NCI-H510A treated with DMSO at 0.1 percent for 48 hours (cell line): Measurements from ENCODE around the gene SLC44A1.

Source experiments
- DNase-seq: peaks from one replicate; lab custom pipeline; 2025; lab: John Stamatoyannopoulos, UW

SLC44A1 gene

DNA sequence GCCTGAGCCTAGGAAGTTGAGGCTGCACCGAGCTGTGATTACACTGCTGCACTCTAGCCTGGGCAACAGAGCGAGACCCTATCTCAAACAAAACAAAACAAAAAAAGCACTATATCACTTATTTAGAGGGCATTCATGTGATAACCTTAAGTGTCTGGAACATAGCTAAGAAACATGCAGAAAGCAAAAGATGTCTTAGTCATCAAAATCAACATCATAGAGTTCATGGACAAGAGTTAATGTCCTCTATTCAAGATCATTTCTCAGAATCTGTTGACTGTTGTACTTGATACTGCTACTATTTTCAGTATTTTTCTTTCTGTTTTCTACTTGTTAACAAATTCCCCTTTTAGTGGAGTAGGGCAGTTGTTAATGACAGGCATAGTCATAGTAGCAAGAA, 228.8 kb downstream of the SLC44A1 start:
- DNase-seq, result no peak

GRCh38 chr9:105475302-105475701, 230.9 kb downstream of the SLC44A1 start:
- DNase-seq, result no peak

DNA sequence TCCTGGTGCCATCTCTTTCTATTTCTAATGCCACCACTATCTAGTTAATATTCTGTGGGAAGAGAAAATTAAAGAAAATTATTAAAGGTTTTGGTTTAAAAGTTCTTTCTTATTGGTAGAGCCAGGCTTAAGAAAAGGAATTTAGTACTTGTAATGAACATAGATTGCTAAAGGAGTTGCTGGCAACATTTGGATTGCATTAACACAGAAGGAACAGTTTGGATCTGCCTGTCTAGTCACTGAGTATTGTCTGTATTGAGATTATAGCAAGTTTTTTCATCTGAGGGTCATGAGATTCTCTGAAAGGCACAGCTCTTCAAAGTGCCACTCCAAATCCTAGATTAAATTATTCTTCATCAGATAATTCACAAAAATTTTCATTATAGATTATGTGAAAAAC, 235.4 kb downstream of the SLC44A1 start:
- DNase-seq, result no peak

DNA sequence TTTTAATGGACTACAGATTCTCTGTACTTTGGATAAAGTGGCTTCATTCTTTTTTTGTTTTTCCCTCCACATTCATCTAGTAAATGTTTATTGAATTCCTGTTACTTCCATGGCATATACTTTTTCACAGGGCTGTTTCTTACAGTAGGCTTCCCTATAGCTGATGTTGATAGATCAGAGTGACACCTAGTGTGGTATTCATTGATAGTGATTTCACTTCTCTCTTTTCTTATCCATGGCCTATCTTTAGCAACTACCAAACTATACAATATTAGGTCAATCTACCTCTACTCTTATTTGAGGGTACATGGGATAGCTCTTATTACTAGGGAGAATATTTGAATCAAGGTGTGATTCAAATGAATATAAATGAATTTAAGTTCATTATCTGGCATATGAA, 239.2 kb downstream of the SLC44A1 start:
- no peak for DNase-seq

- no peak for DNase-seq
Measured at GRCh38 chr9:105484226-105484625, 239.8 kb downstream of the SLC44A1 start.

GRCh38 chr9:105485131-105485530, 240.7 kb downstream of the SLC44A1 start:
- no peak for DNase-seq
